Neural cell (in vitro differentiated cells): Measurements from ENCODE around the gene DLG2.

Source experiments
- CTCF ChIP-seq: fragments of 450-650 bp; IDR thresholded peaks from 2 replicates; pipeline ENCODE4 v1.5.1; 2014; ENCODE audit warnings: antibody characterized with exemption, mild to moderate bottlenecking, moderate library complexity; ENCODE audit not compliant: poor library complexity, severe bottlenecking
- EP300 ChIP-seq: fragments of 450-650 bp; conservative IDR thresholded peaks from 2 replicates; pipeline ENCODE4 v1.6.1; 2014; ENCODE audit warnings: antibody characterized with exemption, mild to moderate bottlenecking, moderate library complexity; ENCODE audit not compliant: poor library complexity, severe bottlenecking
- EZH2 ChIP-seq: fragments of 200-600, 300-800 bp; shearing (Covaris generic), sonication (generic); IDR thresholded peaks from 2 replicates; pipeline ENCODE4 v1.6.1; 2014; ENCODE audit warnings: antibody characterized with exemption, low read length, borderline replicate concordance, mild to moderate bottlenecking; ENCODE audit not compliant: insufficient read depth, poor library complexity, severe bottlenecking
- MXI1 ChIP-seq: fragments of 450-650 bp; conservative IDR thresholded peaks from 2 replicates; pipeline ENCODE4 v1.6.1; 2014; ENCODE audit warnings: antibody characterized with exemption, mild to moderate bottlenecking; ENCODE audit not compliant: poor library complexity, severe bottlenecking
- POLR2AphosphoS5 ChIP-seq: IDR thresholded peaks from 2 replicates; pipeline ENCODE4 v1.6.1; 2012
- RAD21 ChIP-seq: fragments of 450-650 bp; conservative IDR thresholded peaks from 2 replicates; pipeline ENCODE4 v1.6.1; 2014; ENCODE audit warnings: antibody characterized with exemption, mild to moderate bottlenecking, moderate library complexity
- REST ChIP-seq: IDR thresholded peaks from 2 replicates; pipeline ENCODE4 v1.6.1; 2012; ENCODE audit warnings: borderline replicate concordance
- SMC3 ChIP-seq: fragments of 450-650 bp; conservative IDR thresholded peaks from 2 replicates; pipeline ENCODE4 v1.6.1; 2014; ENCODE audit warnings: antibody characterized with exemption, mild to moderate bottlenecking, moderate library complexity; ENCODE audit not compliant: poor library complexity
- TAF1 ChIP-seq: IDR thresholded peaks from 2 replicates; pipeline ENCODE4 v1.6.1; 2012; ENCODE audit warnings: low read depth

GRCh38 chr11:85187992-85188391, 439.2 kb downstream of the DLG2 start:
- TF ChIP-seq TAF1 (no peak), REST (no peak), EZH2 (no peak), CTCF (no peak), POLR2AphosphoS5 (no peak), EP300 (no peak), SMC3 (no peak), RAD21 (no peak), MXI1 (no peak)
